K562 (cell line): ENCODE measurements around the gene ARFGEF2. TPM values are rescaled to one million over a fixed set of nuclear protein-coding genes. Genes with fewer than 3 reads are reported as not detected.

Experiments
- ATAC-seq: fragments of 200-7000 bp; cut with Tn5 transposase; 3 replicates; pipeline ENCODE4 v1.9.1; 2020; ENCODE audit warnings: moderate library complexity
- BruUV-seq: library from RNA; stranded (reverse); fragments of 400-500 nt; replicated peaks from 2 replicates; lab custom pipeline; 2021; lab: Mats Ljungman, UMichigan
- CTCF ChIA-PET: fragments of 300-600 bp; formaldehyde crosslinking; extraction: SDS; loops from one replicate; lab custom pipeline; 2021; ENCODE audit warnings: low intra/inter-chr PET ratio; lab: Yijun Ruan, JAX
- POLR2A ChIA-PET: fragments of 300-600, 350-650 bp; sonication (Branson Sonifier 250); formaldehyde crosslinking; extraction: SDS; loops from one replicate; lab custom pipeline; 2021; ENCODE audit warnings: antibody characterized with exemption, inconsistent platforms; lab: Yijun Ruan, JAX
- DNase-seq, 4 experiments: peaks; one replicate each; pipeline versions ENCODE4 v3.0.0 to v3.0.0-alpha.2; 2011 to 2018; ENCODE audit warnings: low spot score in 3 of 4, mixed read lengths in 3 of 4; ENCODE audit errors: extremely low read depth in 1 of 4
- FAIRE-seq: peaks from 2 replicates; lab custom pipeline; 2011; peaks lifted over from hg19 to GRCh38; lab: Jason Lieb, UNC
- H2AFZ ChIP-seq: 2 replicates; pipeline ENCODE4 v1.6.0; 2011; ENCODE audit warnings: low read depth, low read length, control low read depth, inconsistent platforms
- H3K27ac ChIP-seq: fragments of 200-600 bp; 3 replicates; pipeline ENCODE4 v1.8.0; 2011; ENCODE audit warnings: low read depth, mild to moderate bottlenecking, control low read depth, inconsistent platforms, low read length, moderate library complexity, mixed read lengths; ENCODE audit errors: extremely low read depth
- H3K27me3 ChIP-seq, 2 experiments: fragments of 300-600 bp in 1 of 2; 2 replicates in 1 of 2; 3 replicates in 1 of 2; pipeline versions ENCODE4 v1.6.0 to v1.8.0; 2011; ENCODE audit warnings: inconsistent platforms in 2 of 2, low read length in 2 of 2, mild to moderate bottlenecking in 1 of 2, mixed read lengths in 1 of 2, moderate library complexity in 1 of 2; ENCODE audit not compliant: control insufficient read depth in 2 of 2, insufficient read depth in 2 of 2
- H3K36me3 ChIP-seq: fragments of 300-600 bp; 3 replicates; pipeline ENCODE4 v1.8.0; 2011; ENCODE audit warnings: mild to moderate bottlenecking, low read length, inconsistent platforms; ENCODE audit not compliant: control insufficient read depth, insufficient read depth
- H3K4me1 ChIP-seq, 2 experiments: fragments of 200-600 bp in 1 of 2; replicated peaks in 1 of 2; 2 replicates in 1 of 2; 3 replicates in 1 of 2; pipeline versions ENCODE4 v1.5.1 to v1.8.0; 2011; ENCODE audit warnings: inconsistent platforms in 2 of 2, low read length in 2 of 2, mild to moderate bottlenecking in 1 of 2, mixed read lengths in 1 of 2, moderate library complexity in 1 of 2; ENCODE audit not compliant: control insufficient read depth in 2 of 2, insufficient read depth in 2 of 2
- H3K4me2 ChIP-seq: 2 replicates; pipeline ENCODE4 v1.6.1; 2011; ENCODE audit warnings: low read length, control low read depth, inconsistent platforms, mixed read lengths; ENCODE audit not compliant: insufficient read depth
- H3K4me3 ChIP-seq: fragments of 200-600 bp; sonication (generic), shearing (Covaris generic); 2 replicates; pipeline ENCODE4 v1.5.1; 2016; ENCODE audit warnings: control low read depth, inconsistent platforms
- H3K79me2 ChIP-seq: fragments of 200-600 bp; 3 replicates; pipeline ENCODE4 v1.8.0; 2011; ENCODE audit warnings: low read length, inconsistent platforms; ENCODE audit not compliant: control insufficient read depth, insufficient read depth
- H3K9ac ChIP-seq, 2 experiments: 2 replicates each; pipeline versions ENCODE4 v1.6.0 to v1.6.1; 2011; ENCODE audit warnings: low read depth in 2 of 2, low read length in 2 of 2, control low read depth in 1 of 2, inconsistent platforms in 1 of 2, mild to moderate bottlenecking in 1 of 2, mixed read lengths in 1 of 2; ENCODE audit not compliant: insufficient read depth in 1 of 2
- H3K9me1 ChIP-seq: one replicate; pipeline ENCODE4 v1.6.0; 2011; ENCODE audit warnings: inconsistent platforms, mild to moderate bottlenecking, low read length, moderate library complexity; ENCODE audit not compliant: control insufficient read depth, insufficient read depth
- H3K9me3 ChIP-seq: replicated peaks from 2 replicates; pipeline ENCODE4 v1.5.1; 2011; ENCODE audit warnings: low read depth, low read length, inconsistent platforms; ENCODE audit not compliant: control insufficient read depth, insufficient read depth
- H4K20me1 ChIP-seq: replicated peaks from 2 replicates; pipeline ENCODE4 v1.6.1; 2011; ENCODE audit warnings: low read length, inconsistent platforms, mixed read lengths; ENCODE audit not compliant: control insufficient read depth, insufficient read depth
- ATF1 ChIP-seq, 2 experiments: fragments of 450-650 bp in 1 of 2; IDR thresholded peaks; 2 replicates each; pipeline ENCODE4 v1.6.1; 2016; ENCODE audit warnings: missing compliant biosample characterization in 1 of 2, missing genetic modification characterization in 1 of 2
- FOXP1 ChIP-seq: sonication (generic); formaldehyde crosslinking; IDR thresholded peaks from 2 replicates; pipeline ENCODE4 v1.8.0; 2022; ENCODE audit warnings: mild to moderate bottlenecking, missing genetic modification reagents
- HINFP ChIP-seq: fragments of 450-650 bp; conservative IDR thresholded peaks from 2 replicates; pipeline ENCODE4 v1.6.1; 2016; ENCODE audit warnings: missing genetic modification characterization, low read depth, mild to moderate bottlenecking, control low read depth, missing compliant biosample characterization
- IRF2 ChIP-seq: sonication (generic); formaldehyde crosslinking; IDR thresholded peaks from 2 replicates; pipeline ENCODE4 v1.8.1; 2022; ENCODE audit warnings: mild to moderate bottlenecking, missing genetic modification reagents
- JUNB ChIP-seq: fragments of 450-650 bp; formaldehyde crosslinking; conservative IDR thresholded peaks from 2 replicates; pipeline ENCODE4 v1.4.0; 2020; ENCODE audit warnings: mild to moderate bottlenecking
- KDM1A ChIP-seq, 2 experiments: fragments of 450-650 bp; IDR thresholded peaks; 2 replicates each; pipeline ENCODE4 v1.6.1; 2016; ENCODE audit warnings: mild to moderate bottlenecking in 2 of 2
- RBM25 ChIP-seq: fragments of 200-400 bp; formaldehyde crosslinking; IDR thresholded peaks from 2 replicates; pipeline ENCODE4 v1.6.1; 2018; ENCODE audit warnings: low read length, low read depth, moderate library complexity; ENCODE audit not compliant: severe bottlenecking
- RNF2 ChIP-seq: sonication (generic); IDR thresholded peaks from 2 replicates; pipeline ENCODE4 v1.6.1; 2016
- ZBTB1 ChIP-seq: sonication (generic); formaldehyde crosslinking; IDR thresholded peaks from 2 replicates; pipeline ENCODE4 v1.8.1; 2023; ENCODE audit warnings: missing genetic modification reagents, low read depth, mild to moderate bottlenecking, borderline replicate concordance
- ZNF124 ChIP-seq: sonication (generic); formaldehyde crosslinking; IDR thresholded peaks from 2 replicates; pipeline ENCODE4 v1.8.1; 2022; ENCODE audit warnings: missing genetic modification reagents
- ZNF644 ChIP-seq: fragments of 200-800 bp; sonication (Bioruptor generic); IDR thresholded peaks from 2 replicates; pipeline ENCODE4 v1.6.1; 2016; ENCODE audit warnings: low read depth, missing genetic modification characterization, missing compliant biosample characterization
- in situ Hi-C: fragments of 300-500 bp; cut with MboI; formaldehyde crosslinking; loops from 4 replicates; pipeline ENCODE4 v1.15.0; 2018; ENCODE audit warnings: inconsistent platforms, mixed read lengths
- intact Hi-C: fragments of 100-400 bp; cut with micrococcal nuclease; formaldehyde crosslinking; loops from 2 replicates; pipeline ENCODE4 v1.14.2; 2022
- polyA plus RNA-seq, 8 experiments: library from polyadenylated mRNA; depleted of rRNA in 4 of 8; stranded (reverse) in 5 of 8; unstranded in 3 of 8; fragments of >200 nt; fragmentation: Nextera tagmentation in 2 of 8; fragmentation: Illumina TruSeq in 1 of 8; extraction: Ambion mirVana in 2 of 8; extraction: Trizol in 1 of 8; gene quantifications; 2 replicates each; pipeline versions ENCODE4 v1.2.1 to v1.2.3, GENCODE V29; 2011 to 2014; ENCODE audit warnings: inconsistent platforms in 1 of 8, missing spikeins in 1 of 8
- total RNA-seq, 7 experiments: library from RNA; depleted of rRNA in 6 of 7; stranded (reverse); fragments of >200 nt in 6 of 7; fragmentation: Illumina TruSeq in 2 of 7; extraction: Trizol in 2 of 7; gene quantifications; 2 replicates each; pipeline versions ENCODE4 v1.2.1 to v1.2.3, GENCODE V29; 2011 to 2021; ENCODE audit warnings: low replicate concordance in 1 of 7

The ARFGEF2 gene
- total and polyA plus RNA-seq, 9 of the 15 experiments (the other 6 are each of a cell fraction or from before 2014, with no cell fraction given): 4.2 to 18.8 (median 13.7) TPM

DNA sequence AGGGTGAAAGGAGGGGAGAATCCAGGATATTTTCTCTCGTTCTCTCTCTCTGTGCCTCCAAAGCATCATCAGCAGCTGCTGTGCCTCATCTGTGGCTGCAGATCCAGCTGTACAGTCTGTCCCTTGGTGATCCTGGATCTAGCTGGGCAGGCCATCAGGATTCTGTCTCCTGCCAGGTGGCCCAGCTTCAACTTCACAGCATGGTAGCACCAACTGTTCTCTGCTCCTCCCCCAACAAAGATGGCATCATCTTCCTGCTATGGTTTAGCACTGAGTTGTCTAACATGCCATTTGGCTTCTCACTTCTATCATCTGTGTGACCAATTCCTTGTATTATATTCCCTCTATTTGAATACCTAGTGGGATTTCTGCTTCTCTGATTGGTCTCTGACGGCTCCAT, 28.6 kb upstream of the ARFGEF2 start (continued):
- TF ChIP-seq ZBTB1 (CRISPR knock-in tag) (no peak), IRF2 (CRISPR knock-in tag) (no peak), ATF1 (CRISPR knock-in tag; IDR thresholded peaks at IDR 0.05) (no peak), ATF1 (tag; IDR thresholded peaks at IDR 0.05) (no peak), RNF2 (no peak)

DNA sequence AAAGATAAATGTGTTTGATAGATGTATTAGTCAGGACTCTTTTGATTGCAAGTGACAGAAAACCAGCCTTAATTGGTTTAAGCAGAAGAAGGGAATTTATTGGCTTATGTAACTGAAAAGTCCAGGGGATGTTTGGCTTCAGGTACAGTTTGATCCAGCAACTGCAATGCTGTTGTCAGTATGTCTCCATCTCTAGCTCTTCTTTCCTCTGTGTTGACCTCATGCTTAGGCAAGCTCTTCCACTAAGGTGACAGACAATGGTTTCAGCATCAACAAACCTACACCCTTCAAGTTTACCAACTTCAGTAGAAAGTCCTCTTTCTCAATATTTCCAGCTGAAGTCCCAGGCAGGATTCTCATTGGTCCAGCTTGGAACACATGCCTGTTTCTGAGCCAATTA, 28.1 kb upstream of the ARFGEF2 start:
- H3K27me3 ChIP-seq: peaks cover 14 to 31% of the 10 kb centered on the region in 2 experiments; a peak in 2 of 5 replicates
- no peaks in the 10 kb centered on the region for H3K4me1 ChIP-seq
- no peaks in the 10 kb centered on the region for H3K79me2 ChIP-seq
- H3K9me3 ChIP-seq: no peaks in the 10 kb centered on the region
- no peaks in the 10 kb centered on the region for H3K9me1 ChIP-seq
- no peaks in the 10 kb centered on the region for H3K36me3 ChIP-seq
- intact Hi-C loops (no loop called here), in situ Hi-C loops (no loop called here)
- DNase-seq (no peak), ATAC-seq (no peak), FAIRE-seq (no peak)
- no peak overlapping the region for H2AFZ ChIP-seq
- ChIA-PET CTCF (interaction anchor here (0.6 kb wide), 1 partner anchor 11 kb away, joined by 3 read pairs; no protein-coding TSS in a partner anchor), POLR2A (interaction anchor here (1.2 kb wide), 1 partner anchor 9 kb away, joined by 3 read pairs; no protein-coding TSS in a partner anchor)
- no peak overlapping the region for H3K4me3 ChIP-seq
- no peaks in the 10 kb centered on the region for H4K20me1 ChIP-seq
- H3K4me2 ChIP-seq: no peak overlapping the region
- no peak overlapping the region for H3K27ac ChIP-seq
- no TSS peak for BruUV-seq
- no peak overlapping the region for H3K9ac ChIP-seq
- TF ChIP-seq HINFP (tag): no peak
- TF ChIP-seq KDM1A (IDR thresholded peaks at IDR 0.05): no peak
- no peak for TF ChIP-seq ZNF124 (CRISPR knock-in tag)
- no peak for TF ChIP-seq FOXP1 (CRISPR knock-in tag)
- no peak for TF ChIP-seq JUNB
- no peak for TF ChIP-seq ZNF644 (tag)
- TF ChIP-seq RBM25: peak; percentile 24
